ENCODE results near the gene PRPF18. TPM values are rescaled to one million over a fixed set of nuclear protein-coding genes. Genes with fewer than 3 reads are reported as not detected.

The PRPF18 gene
- total RNA-seq, 1 experiment from 2014 or later = 18.9 TPM

GRCh38 chr10:13658264-13658663, 71.5 kb downstream of the PRPF18 start:
- no peaks in the 10 kb centered on the region for H3K27me3 ChIP-seq (ENCODE audit: insufficient read depth, low read depth)
- H3K9me3 ChIP-seq (ENCODE audit: insufficient read depth, low read depth) = no peaks in the 10 kb centered on the region
- DNase-seq = no peak
- intact Hi-C loops (cut with micrococcal nuclease; ENCODE audit: unreplicated experiment) = no loop called here
- no peak for TF ChIP-seq CTCF (conservative IDR thresholded peaks at IDR 0.05)
- no TSS peak for BruUV-seq (replicated peaks)
- H3F3A ChIP-seq (ENCODE audit: insufficient read depth, low read depth) = no peaks in the 10 kb centered on the region
- no peaks in the 10 kb centered on the region for H3K79me2 ChIP-seq (ENCODE audit: low read depth)
- H3K36me3 ChIP-seq (ENCODE audit: low read depth) = no peaks in the 10 kb centered on the region
- H3K27ac ChIP-seq = no peak overlapping the region
- no peaks in the 10 kb centered on the region for H3K9me2 ChIP-seq (ENCODE audit: insufficient read depth)
- POLR2A ChIA-PET (ENCODE audit: unreplicated experiment) = no interaction called here
- H3K4me2 ChIP-seq = no peak overlapping the region
- CTCF ChIA-PET = no interaction called here
- H3K4me3 ChIP-seq = no peak overlapping the region
- H3K4me1 ChIP-seq (replicated peaks; ENCODE audit: insufficient read depth) = no peaks in the 10 kb centered on the region
- H4K20me1 ChIP-seq (ENCODE audit: insufficient read depth) = no peaks in the 10 kb centered on the region
- no peak overlapping the region for H2AFZ ChIP-seq

GRCh38 chr10:13658871-13659685, 72.3 kb downstream of the PRPF18 start:
- Histone ChIP-seq H3K4me2 (no peak overlapping the region), H3K9me2 (ENCODE audit: insufficient read depth) (no peaks in the 10 kb centered on the region), H3K36me3 (ENCODE audit: low read depth) (no peaks in the 10 kb centered on the region), H2AFZ (no peak overlapping the region), H3K9me3 (ENCODE audit: insufficient read depth, low read depth) (no peaks in the 10 kb centered on the region), H3K4me3 (no peak overlapping the region), H3K79me2 (ENCODE audit: low read depth) (no peaks in the 10 kb centered on the region), H3F3A (ENCODE audit: insufficient read depth, low read depth) (no peaks in the 10 kb centered on the region), H4K20me1 (ENCODE audit: insufficient read depth) (no peaks in the 10 kb centered on the region), H3K27ac (no peak overlapping the region), H3K27me3 (ENCODE audit: insufficient read depth, low read depth) (no peaks in the 10 kb centered on the region), H3K4me1 (replicated peaks; ENCODE audit: insufficient read depth) (no peaks in the 10 kb centered on the region)
- TF ChIP-seq CTCF (conservative IDR thresholded peaks at IDR 0.05) = no peak
- no TSS peak for BruUV-seq (replicated peaks)
- CTCF ChIA-PET = interaction anchor here (0.5 to 1.4 kb wide), 5 partner anchors 27 to 217 kb away, joined by 3 to 6 read pairs (median 4); no protein-coding TSS in a partner anchor
- POLR2A ChIA-PET (ENCODE audit: unreplicated experiment) = no interaction called here
- no peak for DNase-seq
- intact Hi-C loops (cut with micrococcal nuclease; ENCODE audit: unreplicated experiment) = no loop called here

DNA sequence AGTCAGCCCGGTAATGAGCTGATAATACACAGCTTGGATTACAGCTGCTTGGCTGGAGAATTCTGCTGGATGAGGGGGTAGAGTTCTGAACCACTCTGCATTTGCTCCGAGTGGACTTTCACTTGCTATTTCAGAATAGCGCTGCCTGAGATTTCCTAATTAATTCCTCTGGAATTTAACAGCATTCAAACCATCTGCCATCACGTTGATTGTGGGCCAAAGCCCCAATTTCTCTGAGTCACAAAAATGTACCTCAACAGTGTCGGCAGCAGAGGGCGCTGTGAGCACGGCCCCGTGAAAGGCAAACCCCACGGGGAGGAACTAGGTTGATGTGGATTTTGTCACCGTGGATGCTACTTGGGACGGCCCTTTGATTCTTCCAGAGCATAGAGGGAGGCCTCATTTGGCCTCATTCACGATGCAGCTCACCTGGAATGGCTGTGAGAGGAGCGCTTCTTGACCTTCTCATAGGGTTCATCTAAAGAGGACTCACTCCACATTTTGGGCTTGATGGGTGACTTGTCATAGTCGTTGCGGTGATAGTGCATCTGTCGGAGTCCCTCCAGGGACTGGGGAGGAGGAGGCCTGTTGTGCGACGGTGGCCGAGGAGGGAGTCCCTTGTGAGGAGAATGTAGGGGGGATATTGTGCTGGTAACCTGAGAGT, 73.3 kb downstream of the PRPF18 start:
- Histone ChIP-seq H3K9me3 (ENCODE audit: insufficient read depth, low read depth) (no peaks in the 10 kb centered on the region), H3K9me2 (ENCODE audit: insufficient read depth) (no peaks in the 10 kb centered on the region), H3K27me3 (ENCODE audit: insufficient read depth, low read depth) (no peaks in the 10 kb centered on the region), H3K27ac (no peak overlapping the region), H3K4me3 (no peak overlapping the region), H3K36me3 (ENCODE audit: low read depth) (no peaks in the 10 kb centered on the region), H2AFZ (no peak overlapping the region), H3K79me2 (ENCODE audit: low read depth) (no peaks in the 10 kb centered on the region), H3K4me1 (replicated peaks; ENCODE audit: insufficient read depth) (no peaks in the 10 kb centered on the region), H3F3A (ENCODE audit: insufficient read depth, low read depth) (no peaks in the 10 kb centered on the region), H3K4me2 (no peak overlapping the region), H4K20me1 (ENCODE audit: insufficient read depth) (no peaks in the 10 kb centered on the region)
- ChIA-PET CTCF (interaction anchor here (0.6 to 1.4 kb wide), 4 partner anchors 28 to 218 kb away, joined by 3 to 6 read pairs (median 4); no protein-coding TSS in a partner anchor), POLR2A (ENCODE audit: unreplicated experiment) (no interaction called here)
- intact Hi-C loops (cut with micrococcal nuclease; ENCODE audit: unreplicated experiment) = loop anchor here (1.0 to 5.0 kb wide), 3 partner anchors 47 to 287 kb away; no protein-coding TSS in a partner anchor
- DNase-seq = peak in 1 of 2 experiments; percentile 38
- BruUV-seq (replicated peaks) = no TSS peak
- TF ChIP-seq EZH2 (IDR thresholded peaks at IDR 0.05; ENCODE audit: low read depth) (no peak), CTCF (conservative IDR thresholded peaks at IDR 0.05) (peak; percentile 91)

Measured in PC-9 (cell line).